ENCODE measurements around the gene SREBF2.

SREBF2 gene

GRCh38 chr22:41931701-41932269 lies 98.9 kb downstream of the SREBF2 start:
- Histone ChIP-seq H3K18ac (ENCODE audit: low read length) (no peak overlapping the region), H3K9ac (ENCODE audit: low read depth, low read length, poor library complexity) (no peak overlapping the region), H2AK5ac (ENCODE audit: low read depth, low read length) (no peak overlapping the region), H2BK15ac (ENCODE audit: low read length) (no peak overlapping the region), H3K4ac (ENCODE audit: low read length) (no peak overlapping the region), H4K8ac (ENCODE audit: low read depth, low read length) (peak overlapping the region; percentile 5), H3K27ac (replicated peaks; ENCODE audit: low read length) (no peak overlapping the region), H2BK5ac (ENCODE audit: low read length) (no peak overlapping the region), H2AFZ (ENCODE audit: low read length) (no peak overlapping the region), H4K91ac (ENCODE audit: low read depth, low read length, poor library complexity) (no peak overlapping the region), H3K14ac (ENCODE audit: low read length) (no peak overlapping the region), H3K4me2 (ENCODE audit: insufficient read depth, low read length, poor library complexity, severe bottlenecking) (no peak overlapping the region), H3K27me3 (ENCODE audit: control insufficient read depth in 3 of 3, insufficient read depth in 3 of 3, low read depth in 1 of 3, low read length in 3 of 3) (peaks cover 0 to 3% (median 0%) of the 10 kb centered on the region in 3 experiments), H3K4me3 (ENCODE audit: low read length in 2 of 2) (no peak overlapping the region), H3K4me1 (ENCODE audit: control insufficient read depth in 2 of 2, insufficient read depth in 1 of 2, low read depth in 1 of 2, low read length in 2 of 2) (peaks cover 18 to 19% of the 10 kb centered on the region in 2 donors), H3K79me1 (ENCODE audit: low read depth, low read length) (peaks cover 2% of the 10 kb centered on the region), H3K9me3 (replicated peaks in 1 of 2; ENCODE audit: control insufficient read depth in 2 of 2, insufficient read depth in 1 of 2, low read depth in 1 of 2, low read length in 2 of 2) (no peaks in the 10 kb centered on the region), H3K23ac (ENCODE audit: low read depth, low read length, poor library complexity) (no peak overlapping the region), H2BK12ac (ENCODE audit: low read length) (no peak overlapping the region), H3K36me3 (replicated peaks in 1 of 2; ENCODE audit: control insufficient read depth in 2 of 2, insufficient read depth in 2 of 2, low read length in 2 of 2) (peaks cover 6 to 34% of the 10 kb centered on the region in 2 donors), H2BK120ac (ENCODE audit: low read depth, low read length) (no peak overlapping the region)
- no peak for DNase-seq (ENCODE audit: low spot score)
- WGBS, 2 donors (ENCODE audit: extremely low coverage in 2 of 2, insufficient read length in 2 of 2, insufficient replicate concordance in 1 of 2) = no CpG with 5 or more reads among the region's 10 CpGs

DNA sequence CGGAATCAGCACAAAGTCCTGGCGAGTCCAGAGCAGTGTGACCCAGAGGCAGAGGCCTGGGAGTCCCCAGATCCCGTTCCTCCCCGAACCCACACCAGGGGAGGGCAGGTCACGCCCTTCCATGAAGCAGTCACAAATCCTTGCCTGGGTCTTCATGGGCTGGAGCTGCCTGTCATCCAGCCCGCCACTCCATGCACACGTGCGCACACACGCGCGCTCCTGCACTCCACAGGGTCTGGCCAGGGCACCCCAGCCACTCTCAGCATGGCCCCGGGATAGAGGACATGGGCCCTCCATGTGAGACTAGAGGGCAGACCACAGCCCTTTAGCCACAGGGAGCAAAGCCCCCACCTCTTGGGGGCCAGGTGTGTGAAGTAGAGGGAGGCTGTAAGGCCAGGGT lies 99.4 kb downstream of the SREBF2 start:
- H4K8ac ChIP-seq (ENCODE audit: low read depth, low read length) = peak overlapping the region; percentile 50
- peak overlapping the region; percentile 86 for H3K23ac ChIP-seq (ENCODE audit: low read depth, low read length, poor library complexity)
- no peak for DNase-seq (ENCODE audit: low spot score)
- H3K4me2 ChIP-seq (ENCODE audit: insufficient read depth, low read length, poor library complexity, severe bottlenecking) = no peak overlapping the region
- peak overlapping the region; percentile 91 for H3K9ac ChIP-seq (ENCODE audit: low read depth, low read length, poor library complexity)
- H2BK120ac ChIP-seq (ENCODE audit: low read depth, low read length) = no peak overlapping the region
- H2AK5ac ChIP-seq (ENCODE audit: low read depth, low read length) = no peak overlapping the region
- no peak overlapping the region for H2BK12ac ChIP-seq (ENCODE audit: low read length)
- H3K27me3 ChIP-seq (ENCODE audit: control insufficient read depth in 3 of 3, insufficient read depth in 3 of 3, low read depth in 1 of 3, low read length in 3 of 3) = no peaks in the 10 kb centered on the region
- H3K27ac ChIP-seq (replicated peaks; ENCODE audit: low read length) = no peak overlapping the region
- peak overlapping the region; percentile 39 for H2BK15ac ChIP-seq (ENCODE audit: low read length)
- peaks cover 3% of the 10 kb centered on the region for H3K79me1 ChIP-seq (ENCODE audit: low read depth, low read length)
- no peak overlapping the region for H2BK5ac ChIP-seq (ENCODE audit: low read length)
- H2AFZ ChIP-seq (ENCODE audit: low read length) = no peak overlapping the region
- H4K91ac ChIP-seq (ENCODE audit: low read depth, low read length, poor library complexity) = no peak overlapping the region
- H3K4me1 ChIP-seq (ENCODE audit: control insufficient read depth in 2 of 2, insufficient read depth in 1 of 2, low read depth in 1 of 2, low read length in 2 of 2) = peaks cover 18 to 19% of the 10 kb centered on the region in 2 donors
- H3K14ac ChIP-seq (ENCODE audit: low read length) = peak overlapping the region; percentile 57
- WGBS, 2 donors (ENCODE audit: extremely low coverage in 2 of 2, insufficient read length in 2 of 2, insufficient replicate concordance in 1 of 2) = no CpG with 5 or more reads among the region's 12 CpGs
- H3K4me3 ChIP-seq (ENCODE audit: low read length in 2 of 2) = no peak overlapping the region
- no peak overlapping the region for H3K18ac ChIP-seq (ENCODE audit: low read length)
- peaks cover 10 to 39% of the 10 kb centered on the region in 2 donors for H3K36me3 ChIP-seq (replicated peaks in 1 of 2; ENCODE audit: control insufficient read depth in 2 of 2, insufficient read depth in 2 of 2, low read length in 2 of 2)
- H3K9me3 ChIP-seq (replicated peaks in 1 of 2; ENCODE audit: control insufficient read depth in 2 of 2, insufficient read depth in 1 of 2, low read depth in 1 of 2, low read length in 2 of 2) = no peaks in the 10 kb centered on the region
- peak overlapping the region; percentile 68 for H3K4ac ChIP-seq (ENCODE audit: low read length)

- Histone ChIP-seq H3K4me1 (ENCODE audit: control insufficient read depth in 2 of 2, insufficient read depth in 1 of 2, low read depth in 1 of 2, low read length in 2 of 2) (peaks cover 10 to 11% of the 10 kb centered on the region in 2 donors), H3K4ac (ENCODE audit: low read length) (no peak overlapping the region), H3K27ac (replicated peaks; ENCODE audit: low read length) (no peak overlapping the region), H3K18ac (ENCODE audit: low read length) (peak overlapping the region; percentile 71), H3K23ac (ENCODE audit: low read depth, low read length, poor library complexity) (no peak overlapping the region), H2BK12ac (ENCODE audit: low read length) (no peak overlapping the region), H3K9ac (ENCODE audit: low read depth, low read length, poor library complexity) (peak overlapping the region; percentile 22), H4K8ac (ENCODE audit: low read depth, low read length) (peak overlapping the region; percentile 72), H3K14ac (ENCODE audit: low read length) (no peak overlapping the region), H2BK120ac (ENCODE audit: low read depth, low read length) (no peak overlapping the region), H3K36me3 (replicated peaks in 1 of 2; ENCODE audit: control insufficient read depth in 2 of 2, insufficient read depth in 2 of 2, low read length in 2 of 2) (peaks cover 13 to 50% of the 10 kb centered on the region in 2 donors), H3K79me1 (ENCODE audit: low read depth, low read length) (peaks cover 5% of the 10 kb centered on the region), H3K4me2 (ENCODE audit: insufficient read depth, low read length, poor library complexity, severe bottlenecking) (no peak overlapping the region), H2BK15ac (ENCODE audit: low read length) (no peak overlapping the region), H3K27me3 (ENCODE audit: control insufficient read depth in 3 of 3, insufficient read depth in 3 of 3, low read depth in 1 of 3, low read length in 3 of 3) (no peaks in the 10 kb centered on the region), H3K4me3 (ENCODE audit: low read length in 2 of 2) (peak overlapping the region in 1 of 2 donors; percentile 41), H4K91ac (ENCODE audit: low read depth, low read length, poor library complexity) (no peak overlapping the region), H2AK5ac (ENCODE audit: low read depth, low read length) (no peak overlapping the region), H3K9me3 (replicated peaks in 1 of 2; ENCODE audit: control insufficient read depth in 2 of 2, insufficient read depth in 1 of 2, low read depth in 1 of 2, low read length in 2 of 2) (no peaks in the 10 kb centered on the region), H2BK5ac (ENCODE audit: low read length) (peak overlapping the region; percentile 46), H2AFZ (ENCODE audit: low read length) (no peak overlapping the region)
- no CpG with 5 or more reads among the region's 16 CpGs for WGBS, 2 donors (ENCODE audit: extremely low coverage in 2 of 2, insufficient read length in 2 of 2, insufficient replicate concordance in 1 of 2)
- no peak for DNase-seq (ENCODE audit: low spot score)
These were observed 100.7 kb downstream of the SREBF2 start for GRCh38 chr22:41933411-41934177.

DNA sequence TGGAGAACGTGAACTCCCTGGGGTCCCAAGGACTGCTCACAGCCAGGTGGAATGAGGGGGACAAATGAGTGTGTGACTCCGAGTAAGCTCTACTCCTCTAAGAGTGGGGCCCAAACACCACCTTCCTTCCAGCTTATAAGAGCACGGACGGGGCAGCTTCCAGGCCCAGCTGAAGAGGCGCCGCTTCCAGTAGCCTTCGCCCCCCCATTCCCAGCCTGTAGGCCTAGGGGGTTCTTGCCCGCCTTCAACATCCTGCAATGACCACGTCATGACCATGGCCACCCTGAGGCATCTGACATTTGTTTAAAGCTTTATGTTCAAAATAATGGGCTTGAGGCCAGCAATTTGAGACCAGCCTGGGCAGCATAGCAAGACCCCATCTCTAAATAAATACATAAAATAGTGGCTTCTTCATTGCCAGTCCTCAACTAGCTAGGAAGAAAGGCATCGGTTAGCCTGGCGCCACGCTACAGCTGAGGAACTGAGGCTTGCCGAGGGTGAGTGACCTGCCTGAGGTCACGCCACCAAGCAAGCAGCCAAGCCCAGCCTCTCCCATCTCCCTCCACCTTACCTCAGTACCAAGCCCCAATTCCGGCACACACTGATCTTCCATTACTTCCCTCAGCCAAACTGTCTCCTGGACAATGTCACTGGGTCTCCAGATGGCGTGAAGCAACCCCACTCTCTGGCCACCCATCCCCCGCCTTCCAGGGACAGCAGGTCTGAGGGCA lies 101.5 kb downstream of the SREBF2 start:
- no peak overlapping the region for H3K27ac ChIP-seq (replicated peaks; ENCODE audit: low read length)
- H3K4ac ChIP-seq (ENCODE audit: low read length) = no peak overlapping the region
- no peak overlapping the region for H3K23ac ChIP-seq (ENCODE audit: low read depth, low read length, poor library complexity)
- no peak overlapping the region for H2AFZ ChIP-seq (ENCODE audit: low read length)
- H2BK12ac ChIP-seq (ENCODE audit: low read length) = no peak overlapping the region
- peak overlapping the region; percentile 46 for H2BK5ac ChIP-seq (ENCODE audit: low read length)
- peaks cover 11% of the 10 kb centered on the region for H3K79me1 ChIP-seq (ENCODE audit: low read depth, low read length)
- H3K14ac ChIP-seq (ENCODE audit: low read length) = no peak overlapping the region
- H3K18ac ChIP-seq (ENCODE audit: low read length) = no peak overlapping the region
- H2BK15ac ChIP-seq (ENCODE audit: low read length) = peak overlapping the region; percentile 37
- peaks cover 22 to 59% of the 10 kb centered on the region in 2 donors for H3K36me3 ChIP-seq (replicated peaks in 1 of 2; ENCODE audit: control insufficient read depth in 2 of 2, insufficient read depth in 2 of 2, low read length in 2 of 2)
- no peak overlapping the region for H2AK5ac ChIP-seq (ENCODE audit: low read depth, low read length)
- H3K9me3 ChIP-seq (replicated peaks in 1 of 2; ENCODE audit: control insufficient read depth in 2 of 2, insufficient read depth in 1 of 2, low read depth in 1 of 2, low read length in 2 of 2) = peaks cover 0 to 2% of the 10 kb centered on the region in 2 donors
- H4K8ac ChIP-seq (ENCODE audit: low read depth, low read length) = no peak overlapping the region
- no peak overlapping the region for H4K91ac ChIP-seq (ENCODE audit: low read depth, low read length, poor library complexity)
- H3K4me1 ChIP-seq (ENCODE audit: control insufficient read depth in 2 of 2, insufficient read depth in 1 of 2, low read depth in 1 of 2, low read length in 2 of 2) = peaks cover 2 to 3% of the 10 kb centered on the region in 2 donors
- WGBS, 2 donors (ENCODE audit: extremely low coverage in 2 of 2, insufficient read length in 2 of 2, insufficient replicate concordance in 1 of 2) = no CpG with 5 or more reads among the region's 17 CpGs
- no peaks in the 10 kb centered on the region for H3K27me3 ChIP-seq (ENCODE audit: control insufficient read depth in 3 of 3, insufficient read depth in 3 of 3, low read depth in 1 of 3, low read length in 3 of 3)
- DNase-seq (ENCODE audit: low spot score) = no peak
- H2BK120ac ChIP-seq (ENCODE audit: low read depth, low read length) = no peak overlapping the region
- peak overlapping the region; percentile 22 for H3K9ac ChIP-seq (ENCODE audit: low read depth, low read length, poor library complexity)
- no peak overlapping the region for H3K4me3 ChIP-seq (ENCODE audit: low read length in 2 of 2)
- no peak overlapping the region for H3K4me2 ChIP-seq (ENCODE audit: insufficient read depth, low read length, poor library complexity, severe bottlenecking)
